HG03469 (cell line): ENCODE results near the gene RNF225.
"Not testable (repeated sequence)": the region's sequence is repeated elsewhere in the genome, so short reads cannot be mapped to it uniquely, and the experiment has no call there.

Experiments
- ATAC-seq: cut with Tn5 transposase; IDR thresholded peaks from one replicate; pipeline ENCODE4 v1.9.1; 2021; ENCODE audit warnings: mild to moderate bottlenecking, moderate library complexity, moderate number of reproducible peaks; ENCODE audit not compliant: unreplicated experiment

RNF225 gene

GRCh38 chr19:58386576-58387337 lies 8.7 kb upstream of the RNF225 start, which contains the start of gene RPS5:
RPS5 (plus strand) TSS chr19:58387269; CDS start chr19:58388138, 869 bp downstream.
- ATAC-seq = peak; percentile 59

DNA sequence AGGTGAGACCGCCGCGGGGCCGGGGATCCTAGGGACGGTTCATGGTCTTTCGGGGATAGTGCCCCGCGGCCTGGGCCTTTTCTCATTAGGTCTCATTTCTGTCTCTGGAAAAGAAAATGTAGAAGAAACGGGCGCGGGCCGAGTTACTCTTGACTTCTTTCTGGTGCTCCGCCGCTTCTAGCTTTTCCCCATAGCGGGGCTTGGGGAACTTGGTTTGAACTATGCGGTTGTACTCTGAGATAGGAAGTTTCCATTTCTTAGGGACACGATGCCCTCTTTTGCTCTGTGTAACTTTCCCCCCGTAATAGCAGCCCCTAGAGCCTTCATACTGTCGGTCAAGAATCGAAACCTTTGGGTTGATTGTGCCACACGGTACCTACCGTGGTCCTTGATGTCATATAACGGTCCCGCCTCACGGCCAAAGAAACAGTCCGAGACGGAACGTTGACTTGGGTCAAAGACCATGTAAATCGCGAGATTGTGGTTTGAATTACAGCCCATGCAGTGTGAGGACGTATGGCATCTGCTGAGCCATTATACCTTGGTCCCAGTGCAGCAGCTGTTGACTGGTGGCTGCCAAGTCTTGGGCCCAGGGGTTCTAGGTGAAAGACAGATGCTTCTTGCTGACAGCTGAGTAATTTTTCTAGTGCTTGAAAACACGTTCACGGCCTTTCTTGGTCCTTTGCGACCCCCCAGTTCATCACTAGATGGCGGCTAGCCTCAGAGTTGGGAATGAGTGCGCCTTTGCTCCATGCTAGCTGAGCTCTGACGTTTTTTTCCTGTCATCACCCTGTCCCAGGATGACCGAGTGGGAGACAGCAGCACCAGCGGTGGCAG lies 7.9 kb upstream of the RNF225 start:
- no peak for ATAC-seq

DNA sequence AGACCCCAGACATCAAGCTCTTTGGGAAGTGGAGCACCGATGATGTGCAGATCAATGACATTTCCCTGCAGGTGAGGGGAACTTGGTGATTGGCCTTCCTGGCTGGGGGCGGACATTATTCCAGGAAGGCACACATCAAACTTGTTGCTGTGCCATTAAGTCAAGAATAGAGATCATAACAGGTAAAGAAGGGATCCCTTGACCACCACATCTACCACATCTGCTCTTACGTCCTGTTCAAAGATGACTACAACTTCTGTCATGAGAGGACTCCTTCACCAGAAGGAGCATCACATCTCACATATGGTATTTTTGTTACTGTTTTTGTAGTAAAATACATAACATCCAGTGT lies 7.3 kb upstream of the RNF225 start:
- ATAC-seq = no peak

- no peak for ATAC-seq
Measured at GRCh38 chr19:58392945-58393724, 2.3 kb upstream of the RNF225 start.

DNA sequence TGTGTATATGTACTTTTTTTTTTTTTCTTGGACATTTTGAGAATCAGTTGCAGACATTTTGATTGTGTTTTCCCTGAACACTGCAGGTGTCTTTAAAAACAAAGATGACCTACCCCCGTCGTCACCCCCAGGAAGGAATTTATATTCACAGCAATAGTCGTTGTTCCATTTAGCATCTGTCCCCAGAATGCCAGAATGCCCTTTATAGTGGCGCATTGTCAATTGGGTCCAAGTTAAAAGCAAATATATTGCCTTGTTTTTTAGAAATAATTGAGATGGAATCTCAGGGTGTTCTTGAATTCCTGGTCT lies 1.8 kb upstream of the RNF225 start:
- no peak for ATAC-seq

GRCh38 chr19:58394821-58395219 lies 636 bp upstream of the RNF225 start:
- no peak for ATAC-seq

- ATAC-seq = no peak
Measured at GRCh38 chr19:58395979-58396627, 647 bp downstream of the RNF225 start.

DNA sequence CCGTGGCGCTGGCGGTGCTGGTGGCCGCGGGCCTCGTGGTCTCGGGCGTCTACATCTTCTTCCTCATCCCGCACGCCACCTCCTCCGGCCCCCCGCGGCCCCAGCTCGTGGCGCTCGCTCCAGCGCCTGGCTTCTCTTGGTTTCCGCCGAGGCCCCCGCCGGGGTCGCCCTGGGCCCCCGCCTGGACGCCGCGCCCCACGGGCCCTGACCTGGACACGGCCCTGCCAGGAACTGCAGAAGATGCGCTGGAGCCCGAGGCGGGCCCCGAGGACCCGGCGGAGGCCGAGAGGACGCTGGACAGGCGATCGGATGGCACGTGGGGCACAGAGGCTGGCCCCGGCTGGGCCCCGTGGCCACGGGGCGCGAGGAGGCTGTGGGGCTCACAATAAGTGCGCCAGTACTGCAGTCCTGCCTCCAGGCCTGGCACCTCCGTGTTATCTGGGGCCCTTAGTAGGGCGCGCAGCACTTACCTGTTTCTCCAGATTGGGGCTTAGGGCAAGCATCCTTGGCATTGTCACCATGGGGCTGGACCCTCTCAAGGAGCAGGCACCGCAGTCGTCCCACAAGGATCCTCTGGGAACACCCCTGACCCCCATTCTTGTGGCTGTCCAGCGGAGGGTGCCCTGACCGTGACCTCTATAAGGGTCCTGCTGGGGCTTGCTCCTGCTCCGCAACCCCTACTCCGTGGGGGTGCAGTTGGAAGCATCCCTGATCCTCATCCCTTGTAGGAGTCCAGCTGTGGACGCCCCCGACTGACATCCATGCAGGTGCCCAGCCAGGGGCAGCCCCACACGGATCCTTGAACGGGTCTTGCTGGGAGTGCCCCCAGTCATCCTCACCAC lies 1.5 kb downstream of the RNF225 start:
- no peak for ATAC-seq

DNA sequence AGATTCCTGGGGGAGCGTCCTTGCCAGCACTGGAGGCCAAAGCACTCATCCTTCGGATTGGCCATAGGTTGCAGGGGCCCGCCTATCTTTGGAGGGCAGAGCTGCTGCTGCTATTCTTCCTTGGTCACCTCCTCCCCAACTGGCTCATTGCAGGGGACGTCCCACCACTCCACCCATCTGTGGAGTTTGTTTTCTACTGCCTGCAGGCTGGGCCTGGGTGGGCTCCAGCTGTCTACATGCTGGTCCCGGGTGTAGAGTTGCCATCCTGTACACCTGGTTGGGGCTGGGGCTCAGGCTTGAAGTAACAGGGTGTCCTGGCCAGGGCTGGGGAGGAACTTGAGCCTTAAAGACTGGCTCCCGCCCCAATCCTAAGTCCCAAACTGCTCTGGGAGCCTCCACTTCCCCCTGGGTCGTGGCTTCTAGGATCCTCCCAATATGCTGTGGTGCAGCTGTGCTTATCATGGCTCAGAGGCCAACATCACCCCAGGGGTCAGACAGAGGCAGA lies 2.1 kb downstream of the RNF225 start:
- no peak for ATAC-seq

DNA sequence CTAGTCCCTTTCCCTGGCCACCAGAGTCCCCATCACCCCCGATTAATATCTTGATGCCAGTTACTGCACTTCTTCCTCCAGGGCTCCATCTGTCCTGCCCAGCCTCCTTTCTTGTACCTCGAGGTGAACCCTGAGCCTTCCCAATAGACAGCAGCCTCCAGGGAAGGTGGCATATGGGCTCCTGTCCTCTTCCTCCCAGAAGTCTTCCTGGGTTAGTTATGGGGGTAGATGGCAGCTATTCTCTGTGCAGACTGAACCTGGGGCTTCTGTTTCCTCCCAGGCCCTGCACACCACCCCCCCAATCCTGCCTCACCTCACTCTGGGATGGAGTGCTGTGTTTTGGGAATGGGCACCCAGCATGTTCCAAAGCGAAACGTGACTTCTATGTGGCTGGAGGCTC lies 2.6 kb downstream of the RNF225 start:
- ATAC-seq = no peak

DNA sequence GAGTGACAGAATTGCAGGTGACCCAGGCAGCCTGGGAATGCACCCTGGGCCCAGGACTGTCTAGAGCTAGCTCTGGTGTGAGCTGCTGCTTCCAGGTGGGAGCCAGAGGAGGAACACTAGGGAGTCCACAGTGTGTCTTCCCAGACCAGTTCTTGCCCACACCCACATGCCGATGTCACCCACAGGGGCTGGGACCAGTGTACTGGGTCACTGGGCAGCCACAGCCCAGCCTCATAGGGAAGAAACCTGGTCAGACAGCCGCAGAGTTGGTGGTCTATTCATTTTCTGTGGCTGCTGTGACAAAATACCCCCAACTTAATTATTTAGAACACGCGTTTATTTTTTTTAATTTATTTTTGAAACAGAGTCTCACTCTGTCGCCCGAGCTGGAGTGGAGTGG lies 3.1 kb downstream of the RNF225 start:
- no peak for ATAC-seq

DNA sequence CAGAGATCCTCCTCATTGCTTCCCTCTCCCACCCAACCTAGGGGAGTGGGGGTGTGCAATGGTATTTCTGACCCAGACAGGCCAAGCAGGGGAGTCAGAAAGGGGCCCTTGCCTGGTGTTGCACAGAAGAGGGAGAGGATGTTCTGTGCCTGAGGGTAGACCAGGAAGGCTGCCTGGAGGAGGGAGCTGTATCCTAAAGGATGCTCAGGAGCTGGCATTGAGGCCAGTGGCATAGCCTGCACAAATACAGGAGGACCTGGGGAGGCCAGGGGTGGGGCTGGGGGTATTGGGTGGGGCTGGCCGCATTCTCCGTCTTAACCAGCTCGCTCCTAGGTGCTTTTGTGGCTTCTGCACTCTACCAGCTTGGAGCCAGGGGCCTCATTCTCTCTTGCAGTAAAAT lies 4.4 kb downstream of the RNF225 start:
- no peak for ATAC-seq

GRCh38 chr19:58400316-58400915 lies 5.0 kb downstream of the RNF225 start:
- ATAC-seq = no peak

GRCh38 chr19:58400916-58401839 lies 5.7 kb downstream of the RNF225 start:
- ATAC-seq = peak; percentile 94

DNA sequence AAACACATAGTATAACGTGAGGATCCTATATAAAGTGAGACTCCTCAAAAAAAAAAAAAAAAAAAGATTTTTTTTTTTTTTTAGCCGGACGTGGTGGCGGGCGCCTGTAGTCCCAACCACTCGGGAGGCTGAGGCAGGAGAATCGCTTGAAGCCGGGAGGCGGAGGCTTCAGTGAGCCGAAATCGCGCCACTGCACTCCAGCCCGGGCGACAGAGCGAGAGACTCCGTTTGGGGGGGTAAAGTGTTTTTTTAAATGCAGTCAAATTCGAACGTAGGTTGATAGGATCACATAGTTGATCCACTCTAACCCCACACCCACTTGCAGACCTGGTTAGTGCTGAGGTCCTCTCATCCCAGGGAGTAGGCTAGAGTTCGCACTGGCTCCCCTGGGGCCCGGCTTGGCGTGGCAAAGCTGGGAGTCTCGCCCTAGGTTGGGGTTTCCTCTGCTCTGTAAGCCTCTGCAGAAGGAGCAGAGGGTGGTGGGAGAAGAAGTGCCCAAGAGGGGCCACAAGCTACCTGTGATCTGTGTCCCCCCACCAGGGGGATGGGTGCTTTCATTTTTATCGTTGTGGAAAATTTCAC lies 6.5 kb downstream of the RNF225 start:
- ATAC-seq = no peak

DNA sequence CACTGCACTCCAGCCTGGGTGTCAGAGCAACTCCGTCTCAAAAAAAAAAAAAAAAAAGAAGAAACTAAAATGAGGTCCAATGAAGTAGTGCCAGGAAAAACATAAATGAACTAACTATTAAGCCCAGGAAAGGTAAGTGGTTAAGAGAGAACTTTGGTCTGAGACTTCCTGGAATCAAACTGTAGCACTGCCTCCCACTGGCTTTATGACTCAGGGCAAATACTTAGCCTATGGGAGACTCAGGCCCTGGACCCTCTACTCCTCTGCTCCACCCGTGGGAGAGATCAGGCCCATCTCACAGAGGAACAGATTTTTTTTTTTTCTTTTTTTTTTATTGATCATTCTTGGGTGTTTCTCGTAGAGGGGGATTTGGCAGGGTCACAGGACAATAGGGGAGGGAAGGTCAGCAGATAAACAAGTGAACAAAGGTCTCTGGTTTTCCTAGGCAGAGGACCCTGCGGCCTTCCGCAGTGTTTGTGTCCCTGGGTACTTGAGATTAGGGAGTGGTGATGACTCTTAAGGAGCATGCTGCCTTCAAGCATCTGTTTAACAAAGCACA lies 8.5 kb downstream of the RNF225 start:
- ATAC-seq = not testable (repeated sequence)

GRCh38 chr19:58406818-58407657 lies 11.6 kb downstream of the RNF225 start:
- ATAC-seq = no peak
